ENCODE data around the gene GCNT2.

- no peak for TF ChIP-seq CTCF (IDR thresholded peaks at IDR 0.05)
- TF ChIP-seq REST (IDR thresholded peaks at IDR 0.05; ENCODE audit: insufficient read depth in 1 of 2, low read depth in 2 of 2, low read length in 1 of 2) = no peak
- no peak for TF ChIP-seq POLR2AphosphoS5 (IDR thresholded peaks at IDR 0.05; ENCODE audit: low read depth, low read length)
These were observed 68.8 kb downstream of the GCNT2 start for GRCh38 chr6:10589983-10590382.

Data from Panc1 (cell line).